IPS-18c (cell line): ENCODE measurements around the gene RUNX1.

Experiments
- H3K4me3 ChIP-seq: 2 replicates; pipeline ENCODE4 v1.7.0; 2013; ENCODE audit warnings: low read depth, mild to moderate bottlenecking, low read length, moderate library complexity; ENCODE audit not compliant: insufficient read depth
- H3K9me3 ChIP-seq: one replicate; pipeline ENCODE4 v1.6.1; 2013; ENCODE audit warnings: mild to moderate bottlenecking, low read length, moderate library complexity; ENCODE audit not compliant: control insufficient read depth, insufficient read depth

RUNX1 gene

GRCh38 chr21:34936883-34937563, 112.1 kb downstream of the RUNX1 start:
- H3K4me3 ChIP-seq: no peak overlapping the region
- no peaks in the 10 kb centered on the region for H3K9me3 ChIP-seq

- Histone ChIP-seq H3K4me3 (no peak overlapping the region), H3K9me3 (no peaks in the 10 kb centered on the region)
Measured at GRCh38 chr21:34936371-34936789, 112.7 kb downstream of the RUNX1 start.

GRCh38 chr21:34935898-34936297, 113.2 kb downstream of the RUNX1 start:
- no peaks in the 10 kb centered on the region for H3K9me3 ChIP-seq
- H3K4me3 ChIP-seq: no peak overlapping the region

- H3K9me3 ChIP-seq: no peaks in the 10 kb centered on the region
- H3K4me3 ChIP-seq: no peak overlapping the region
Measured at GRCh38 chr21:34935452-34935851, 113.7 kb downstream of the RUNX1 start.

- no peak overlapping the region for H3K4me3 ChIP-seq
- H3K9me3 ChIP-seq: no peaks in the 10 kb centered on the region
Measured at GRCh38 chr21:34934350-34934749, 114.8 kb downstream of the RUNX1 start.

GRCh38 chr21:34933609-34934335, 115.3 kb downstream of the RUNX1 start:
- Histone ChIP-seq H3K4me3 (no peak overlapping the region), H3K9me3 (no peaks in the 10 kb centered on the region)

GRCh38 chr21:34932233-34932632, 116.9 kb downstream of the RUNX1 start:
- Histone ChIP-seq H3K4me3 (no peak overlapping the region), H3K9me3 (no peaks in the 10 kb centered on the region)

GRCh38 chr21:34930971-34931370, 118.1 kb downstream of the RUNX1 start:
- no peaks in the 10 kb centered on the region for H3K9me3 ChIP-seq
- no peak overlapping the region for H3K4me3 ChIP-seq

GRCh38 chr21:34928637-34929036, 120.5 kb downstream of the RUNX1 start:
- Histone ChIP-seq H3K4me3 (no peak overlapping the region), H3K9me3 (no peaks in the 10 kb centered on the region)

- no peak overlapping the region for H3K4me3 ChIP-seq
- no peaks in the 10 kb centered on the region for H3K9me3 ChIP-seq
Measured at GRCh38 chr21:34927992-34928391, 121.1 kb downstream of the RUNX1 start.

- H3K9me3 ChIP-seq: no peaks in the 10 kb centered on the region
Measured at GRCh38 chr21:34926803-34927467, 122.2 kb downstream of the RUNX1 start.

GRCh38 chr21:34925597-34925996, 123.5 kb downstream of the RUNX1 start:
- Histone ChIP-seq H3K4me3 (no peak overlapping the region), H3K9me3 (no peaks in the 10 kb centered on the region)

More at GRCh38 chr21:34926803-34927467, 122.2 kb downstream of the RUNX1 start:
- H3K4me3 ChIP-seq: no peak overlapping the region

GRCh38 chr21:34924771-34925419, 124.2 kb downstream of the RUNX1 start:
- no peaks in the 10 kb centered on the region for H3K9me3 ChIP-seq

GRCh38 chr21:34924194-34924593, 124.9 kb downstream of the RUNX1 start:
- Histone ChIP-seq H3K9me3 (no peaks in the 10 kb centered on the region), H3K4me3 (no peak overlapping the region)

More at GRCh38 chr21:34924771-34925419, 124.2 kb downstream of the RUNX1 start:
- H3K4me3 ChIP-seq: no peak overlapping the region

GRCh38 chr21:34923626-34924025, 125.5 kb downstream of the RUNX1 start:
- Histone ChIP-seq H3K4me3 (no peak overlapping the region), H3K9me3 (no peaks in the 10 kb centered on the region)

- Histone ChIP-seq H3K4me3 (no peak overlapping the region), H3K9me3 (no peaks in the 10 kb centered on the region)
Measured at GRCh38 chr21:34923202-34923601, 125.9 kb downstream of the RUNX1 start.

- H3K9me3 ChIP-seq: no peaks in the 10 kb centered on the region
- H3K4me3 ChIP-seq: no peak overlapping the region
Measured at GRCh38 chr21:34922479-34922878, 126.6 kb downstream of the RUNX1 start.
